Endodermal cell (in vitro differentiated cells): ENCODE results near the gene JPH2. TPM values are rescaled to one million over a fixed set of nuclear protein-coding genes. Genes with fewer than 3 reads are reported as not detected.
A peak's percentile ranks its signal among the peaks of the same experiment; 100 is the strongest.

ENCODE experiments used
- DNase-seq: peaks from one replicate; pipeline ENCODE4 v3.0.0-alpha.2; 2017
- H3K27ac ChIP-seq: 2 replicates; pipeline ENCODE4 v1.5.1; 2013; ENCODE audit warnings: mild to moderate bottlenecking, low read depth, low read length, moderate library complexity
- H3K27me3 ChIP-seq: 2 replicates; pipeline ENCODE4 v1.6.1; 2013; ENCODE audit warnings: mild to moderate bottlenecking, low read length, moderate library complexity; ENCODE audit not compliant: insufficient read depth, control insufficient read depth, poor library complexity, severe bottlenecking
- H3K36me3 ChIP-seq: 2 replicates; pipeline ENCODE4 v1.7.0; 2013; ENCODE audit warnings: mild to moderate bottlenecking, low read length, moderate library complexity; ENCODE audit not compliant: control insufficient read depth, insufficient read depth
- H3K4me1 ChIP-seq: one replicate; pipeline ENCODE4 v1.7.0; 2013; ENCODE audit warnings: low read length; ENCODE audit not compliant: control insufficient read depth, insufficient read depth
- H3K4me3 ChIP-seq: 2 replicates; pipeline ENCODE4 v1.5.1; 2013; ENCODE audit warnings: mild to moderate bottlenecking, low read length, moderate library complexity
- H3K9ac ChIP-seq: 2 replicates; pipeline ENCODE4 v1.6.1; 2013; ENCODE audit warnings: mild to moderate bottlenecking, low read length, moderate library complexity; ENCODE audit not compliant: poor library complexity, severe bottlenecking; ENCODE audit errors: extremely low read depth
- H3K9me3 ChIP-seq: 2 replicates; pipeline ENCODE4 v1.6.1; 2013; ENCODE audit warnings: mild to moderate bottlenecking, low read length, moderate library complexity; ENCODE audit not compliant: control insufficient read depth
- H3K27ac Mint-ChIP-seq: 2 replicates; pipeline ENCODE4 v1.8.0; 2020; ENCODE audit warnings: mixed read lengths
- H3K27me3 Mint-ChIP-seq: 2 replicates; pipeline ENCODE4 v1.8.0; 2021; ENCODE audit warnings: mild to moderate bottlenecking, mixed read lengths; ENCODE audit not compliant: insufficient read depth
- H3K36me3 Mint-ChIP-seq: 2 replicates; pipeline ENCODE4 v1.8.0; 2020; ENCODE audit warnings: low read depth, mixed read lengths
- H3K4me1 Mint-ChIP-seq: 2 replicates; pipeline ENCODE4 v1.8.0; 2020; ENCODE audit warnings: mixed read lengths
- H3K4me3 Mint-ChIP-seq: 2 replicates; pipeline ENCODE4 v1.8.0; 2020; ENCODE audit warnings: mild to moderate bottlenecking, moderate library complexity, mixed read lengths
- H3K9me3 Mint-ChIP-seq: 2 replicates; pipeline ENCODE4 v1.8.0; 2020; ENCODE audit warnings: mild to moderate bottlenecking, mixed read lengths
- CTCF ChIP-seq: fragments of 200-600 bp; sonication (generic); conservative IDR thresholded peaks from 2 replicates; pipeline ENCODE4 v1.5.0; 2021; ENCODE audit warnings: antibody characterized with exemption, mild to moderate bottlenecking
- WGBS, 2 experiments: methylation state at CpG; one replicate each; pipeline versions ENCODE4 v1.1.5 to v1.1.7; 2013; ENCODE audit warnings: missing lambda C conversion rate in 2 of 2, mixed read lengths in 1 of 2; ENCODE audit not compliant: insufficient coverage in 1 of 2, insufficient read length in 1 of 2; 5-methylcytosine and 5-hydroxymethylcytosine counted together
- total RNA-seq, 2 donors: library from RNA; stranded (reverse); fragmentation: NEBNext Ultra II Directional in 1 of 2; extraction: Animal tissue kit (Norgen Biotek cat#: 25700) in 1 of 2; gene quantifications; 2 replicates in 1 of 2; 3 replicates in 1 of 2; pipeline ENCODE4 v1.2.1, GENCODE V29; 2021

The JPH2 gene
- total RNA-seq, 2 donors from 2014 or later: 0.86 to 1.0 TPM

- Mint-ChIP-seq H3K4me1 (peaks cover 41% of the 10 kb centered on the region), H3K27ac (peak overlapping the region; percentile 99), H3K27me3 (no peaks in the 10 kb centered on the region), H3K36me3 (peaks cover 17% of the 10 kb centered on the region), H3K4me3 (peak overlapping the region; percentile 99), H3K9me3 (no peaks in the 10 kb centered on the region)
- peak; percentile 81 for DNase-seq
- Histone ChIP-seq H3K9me3 (no peaks in the 10 kb centered on the region), H3K4me1 (no peaks in the 10 kb centered on the region), H3K9ac (peak overlapping the region; percentile 97), H3K36me3 (peaks cover 25% of the 10 kb centered on the region), H3K27ac (peak overlapping the region; percentile 96), H3K27me3 (no peaks in the 10 kb centered on the region), H3K4me3 (peak overlapping the region; percentile 97)
- WGBS, 2 experiments: 0 to 1% methylated on average over 14 to 31 of the region's 31 CpGs
- TF ChIP-seq CTCF: no peak
These were observed 22.9 kb upstream of the JPH2 start for GRCh38 chr20:44209686-44210405.

- Histone ChIP-seq H3K4me1 (no peaks in the 10 kb centered on the region), H3K36me3 (peaks cover 36% of the 10 kb centered on the region), H3K9ac (peak overlapping the region; percentile 97), H3K4me3 (peak overlapping the region; percentile 97), H3K9me3 (no peaks in the 10 kb centered on the region), H3K27ac (no peak overlapping the region), H3K27me3 (no peaks in the 10 kb centered on the region)
- peaks cover 19% of the 10 kb centered on the region for H3K36me3 Mint-ChIP-seq
- no peaks in the 10 kb centered on the region for H3K27me3 Mint-ChIP-seq
- peaks cover 35% of the 10 kb centered on the region for H3K4me1 Mint-ChIP-seq
- peak overlapping the region; percentile 99 for H3K4me3 Mint-ChIP-seq
- WGBS, 2 experiments: 66 to 69% methylated on average over 7 of the region's 7 CpGs
- TF ChIP-seq CTCF: no peak
- DNase-seq: no peak
- H3K9me3 Mint-ChIP-seq: no peaks in the 10 kb centered on the region
- peak overlapping the region; percentile 99 for H3K27ac Mint-ChIP-seq
These were observed 21.8 kb upstream of the JPH2 start for GRCh38 chr20:44208770-44209169.

GRCh38 chr20:44208165-44208564 is 21.2 kb upstream of the JPH2 start:
- Histone ChIP-seq H3K4me3 (peak overlapping the region; percentile 97), H3K4me1 (no peaks in the 10 kb centered on the region), H3K9ac (peak overlapping the region; percentile 97), H3K27ac (no peak overlapping the region), H3K9me3 (no peaks in the 10 kb centered on the region), H3K36me3 (peaks cover 42% of the 10 kb centered on the region), H3K27me3 (no peaks in the 10 kb centered on the region)
- no peak for TF ChIP-seq CTCF
- Mint-ChIP-seq H3K4me1 (peaks cover 35% of the 10 kb centered on the region), H3K27me3 (no peaks in the 10 kb centered on the region), H3K36me3 (peaks cover 19% of the 10 kb centered on the region), H3K4me3 (peak overlapping the region; percentile 99), H3K9me3 (no peaks in the 10 kb centered on the region), H3K27ac (peak overlapping the region; percentile 99)
- WGBS, 2 experiments: 88 to 100% methylated on average over 2 to 7 of the region's 7 CpGs
- DNase-seq: no peak
